ENCODE data around the gene PPP1R1A.
A peak's percentile ranks its signal among the peaks of the same experiment; 100 is the strongest.

PPP1R1A gene

GRCh38 chr12:54603173-54603814 lies 14.8 kb upstream of the PPP1R1A start:
- no peak for DNase-seq

GRCh38 chr12:54602661-54603060 lies 14.2 kb upstream of the PPP1R1A start:
- no peak for DNase-seq

GRCh38 chr12:54601841-54602240 lies 13.4 kb upstream of the PPP1R1A start:
- DNase-seq: no peak

- DNase-seq: no peak
Measured at GRCh38 chr12:54598970-54599369, 10.5 kb upstream of the PPP1R1A start.

- DNase-seq: peak; percentile 13
Measured at GRCh38 chr12:54596526-54596946, 8.1 kb upstream of the PPP1R1A start.

GRCh38 chr12:54595471-54595870 lies 7.0 kb upstream of the PPP1R1A start:
- no peak for DNase-seq

GRCh38 chr12:54593725-54594124 lies 5.3 kb upstream of the PPP1R1A start:
- DNase-seq: no peak

GRCh38 chr12:54593135-54593534 lies 4.7 kb upstream of the PPP1R1A start:
- no peak for DNase-seq

- no peak for DNase-seq
Measured at GRCh38 chr12:54592316-54592715, 3.9 kb upstream of the PPP1R1A start.

GRCh38 chr12:54590978-54591591 lies 2.6 kb upstream of the PPP1R1A start:
- DNase-seq: no peak

GRCh38 chr12:54589964-54590363 lies 1.5 kb upstream of the PPP1R1A start:
- DNase-seq: no peak

- DNase-seq: no peak
Measured at GRCh38 chr12:54588890-54589267, 420 bp upstream of the PPP1R1A start.

- no peak for DNase-seq
Measured at GRCh38 chr12:54587315-54587873, 1.1 kb downstream of the PPP1R1A start.

- DNase-seq: no peak
Measured at GRCh38 chr12:54586620-54587019, 1.8 kb downstream of the PPP1R1A start.

- DNase-seq: no peak
Measured at GRCh38 chr12:54585243-54585642, 3.2 kb downstream of the PPP1R1A start.

GRCh38 chr12:54584128-54584527 lies 4.3 kb downstream of the PPP1R1A start:
- DNase-seq: no peak

- DNase-seq: no peak
Measured at GRCh38 chr12:54583726-54584125, 4.7 kb downstream of the PPP1R1A start.

GRCh38 chr12:54581412-54581811 lies 7.0 kb downstream of the PPP1R1A start:
- DNase-seq: no peak

GRCh38 chr12:54579696-54580333 lies 8.6 kb downstream of the PPP1R1A start:
- DNase-seq: peak; percentile 42

GRCh38 chr12:54579258-54579657 lies 9.2 kb downstream of the PPP1R1A start:
- no peak for DNase-seq

GRCh38 chr12:54578778-54579177 lies 9.7 kb downstream of the PPP1R1A start:
- DNase-seq: no peak

GRCh38 chr12:54572881-54573280 lies 15.6 kb downstream of the PPP1R1A start:
- no peak for DNase-seq

- no peak for DNase-seq
Measured at GRCh38 chr12:54571193-54572188, 17.0 kb downstream of the PPP1R1A start.
